Motor neuron (in vitro differentiated cells): Measurements from ENCODE around the gene TNFSF12. TPM values are rescaled to one million over a fixed set of nuclear protein-coding genes. Genes with fewer than 3 reads are reported as not detected.

Experiments used
- ATAC-seq, 8 experiments: fragments of 200-7000 bp; cut with Tn5 transposase; replicated peaks in 6 of 8; 2 replicates each; pipeline ENCODE4 v1.8.0; 2021; ENCODE audit warnings: mild to moderate bottlenecking in 8 of 8, moderate library complexity in 8 of 8
- H3K27ac ChIP-seq, 2 donors: fragments of 250-450 bp; sonication (Bioruptor Pico); 2 replicates each; pipeline ENCODE4 v1.9.0; 2021; ENCODE audit warnings: antibody characterized with exemption in 2 of 2, mild to moderate bottlenecking in 2 of 2, moderate library complexity in 1 of 2
- H3K4me1 ChIP-seq, 2 donors: fragments of 250-450 bp; sonication (Bioruptor Pico); replicated peaks in 1 of 2; 2 replicates each; pipeline ENCODE4 v1.6.1; 2021; ENCODE audit warnings: antibody characterized with exemption in 2 of 2, mild to moderate bottlenecking in 2 of 2, moderate library complexity in 1 of 2
- H3K4me3 ChIP-seq, 5 donors: fragments of 250-450 bp; sonication (Bioruptor Pico); 2 replicates each; pipeline ENCODE4 v1.9.0; 2021; ENCODE audit warnings: antibody characterized with exemption in 5 of 5, mild to moderate bottlenecking in 5 of 5, moderate library complexity in 4 of 5
- WGBS, 10 experiments: fragments of 450-650 bp; shearing (Covaris generic); methylation state at CpG; one replicate each; pipeline ENCODE4 v1.0.0; 2022; 5-methylcytosine and 5-hydroxymethylcytosine counted together
- in situ Hi-C, 9 experiments: fragments of 400-800 bp; cut with MboI; loops; one replicate each; pipeline ENCODE4 v1.15.0; 2021; ENCODE audit warnings: low sequenced_read_pairs in 9 of 9, low pct_unique_long_range_greater_than_20kb in 2 of 9; ENCODE audit not compliant: unreplicated experiment in 9 of 9
- total RNA-seq, 8 experiments: library from RNA; unstranded; fragments of 300-600 nt; gene quantifications; 2 replicates each; pipeline versions ENCODE4 v1.2.3 to v1.2.4, GENCODE V29; 2022

The TNFSF12 gene
- total RNA-seq, 8 experiments from 2014 or later = 0.22 to 2.9 (median 0.93) TPM; not detected in 1

- H3K4me3 ChIP-seq = no peak overlapping the region
- peaks cover 3 to 7% of the 10 kb centered on the region in 2 donors for H3K4me1 ChIP-seq
- no peak for ATAC-seq
- in situ Hi-C loops = loop anchor here in 1 of 9 experiments (25.0 kb wide), 1 partner anchor 515 kb away; the partner anchor contains the start of genes SLC16A11 and SLC16A13
- WGBS, 10 experiments = 57 to 95% (median 80%) methylated on average over 1 to 6 of the region's 6 CpGs; no CpG with 5 or more reads in 1 of the 10 experiments
- H3K27ac ChIP-seq = no peak overlapping the region
Observed at GRCh38 chr17:7552621-7553051, 3.8 kb downstream of the TNFSF12 start.

- Histone ChIP-seq H3K4me1 (peaks cover 6 to 11% of the 10 kb centered on the region in 2 donors), H3K27ac (no peak overlapping the region), H3K4me3 (no peak overlapping the region)
- in situ Hi-C loops = loop anchor here in 1 of 9 experiments (25.0 kb wide), 1 partner anchor 516 kb away; the partner anchor contains the start of genes SLC16A11 and SLC16A13
- WGBS, 10 experiments = 80% methylated on average over 1 of the region's 1 CpG; no CpG with 5 or more reads in 9 of the 10 experiments
- ATAC-seq = no peak
Observed at GRCh38 chr17:7553356-7553755, 4.5 kb downstream of the TNFSF12 start.

GRCh38 chr17:7555320-7555948 is 6.6 kb downstream of the TNFSF12 start:
- in situ Hi-C loops = loop anchor here in 1 of 9 experiments (25.0 kb wide), 1 partner anchor 518 kb away; the partner anchor contains the start of genes SLC16A11 and SLC16A13
- Histone ChIP-seq H3K4me1 (peaks cover 6 to 17% of the 10 kb centered on the region in 2 donors), H3K27ac (no peak overlapping the region), H3K4me3 (no peak overlapping the region)
- no peak for ATAC-seq
- WGBS, 10 experiments = 21 to 71% (median 43%) methylated on average over 2 to 4 of the region's 10 CpGs; no CpG with 5 or more reads in 4 of the 10 experiments

- WGBS, 10 experiments = 92 to 100% (median 100%) methylated on average over 1 to 6 of the region's 12 CpGs; no CpG with 5 or more reads in 6 of the 10 experiments
- H3K4me3 ChIP-seq = no peak overlapping the region
- in situ Hi-C loops = loop anchor here in 1 of 9 experiments (25.0 kb wide), 1 partner anchor 519 kb away; the partner anchor contains the start of genes SLC16A11 and SLC16A13
- peaks cover 10 to 21% of the 10 kb centered on the region in 2 donors for H3K4me1 ChIP-seq
- no peak overlapping the region for H3K27ac ChIP-seq
- ATAC-seq = no peak
Observed at GRCh38 chr17:7556627-7557026, 7.8 kb downstream of the TNFSF12 start.

GRCh38 chr17:7557147-7557764 is 8.4 kb downstream of the TNFSF12 start:
- WGBS, 10 experiments = 83 to 86% methylated on average over 1 of the region's 19 CpGs; no CpG with 5 or more reads in 8 of the 10 experiments
- in situ Hi-C loops = loop anchor here in 1 of 9 experiments (25.0 kb wide), 1 partner anchor 520 kb away; the partner anchor contains the start of genes SLC16A11 and SLC16A13
- no peak for ATAC-seq

GRCh38 chr17:7557775-7558543 is 9.1 kb downstream of the TNFSF12 start:
- Histone ChIP-seq H3K4me1 (peaks cover 15 to 27% of the 10 kb centered on the region in 2 donors), H3K27ac (no peak overlapping the region), H3K4me3 (no peak overlapping the region)
- WGBS, 10 experiments = 40 to 68% (median 53%) methylated on average over 1 to 6 of the region's 21 CpGs; no CpG with 5 or more reads in 7 of the 10 experiments
- peak in 5 of 8 experiments; percentile 3 to 11 (median 11) for ATAC-seq
- in situ Hi-C loops = loop anchor here in 1 of 9 experiments (25.0 kb wide), 1 partner anchor 521 kb away; the partner anchor contains the start of genes SLC16A11 and SLC16A13

More at GRCh38 chr17:7557147-7557764, 8.4 kb downstream of the TNFSF12 start:
- no peak overlapping the region for H3K4me3 ChIP-seq
- H3K4me1 ChIP-seq = peaks cover 10 to 21% of the 10 kb centered on the region in 2 donors
- H3K27ac ChIP-seq = no peak overlapping the region

- 61 to 100% (median 83%) methylated on average over 1 to 6 of the region's 16 CpGs; no CpG with 5 or more reads in 5 of the 10 experiments for WGBS, 10 experiments
- ATAC-seq = no peak
- Histone ChIP-seq H3K4me3 (no peak within 1 kb of the TSS), H3K4me1 (peaks cover 20 to 31% of the 10 kb centered on the region in 2 donors), H3K27ac (no peak within 1 kb of the TSS)
- in situ Hi-C loops = loop anchor here in 1 of 9 experiments (25.0 kb wide), 1 partner anchor 521 kb away; the partner anchor contains the start of genes SLC16A11 and SLC16A13
Observed at GRCh38 chr17:7558544-7559319, 9.9 kb downstream of the TNFSF12 start, which contains the start of gene TNFSF13. Gene TNFSF13 (plus strand): TSS chr17:7558750. CDS start chr17:7559040, 290 bp downstream.

- Histone ChIP-seq H3K27ac (no peak overlapping the region), H3K4me3 (no peak overlapping the region), H3K4me1 (peaks cover 21 to 31% of the 10 kb centered on the region in 2 donors)
- 0 to 100% (median 79%) methylated on average over 1 to 7 of the region's 18 CpGs; no CpG with 5 or more reads in 2 of the 10 experiments for WGBS, 10 experiments
- no peak for ATAC-seq
- in situ Hi-C loops = loop anchor here in 1 of 9 experiments (25.0 kb wide), 1 partner anchor 522 kb away; the partner anchor contains the start of genes SLC16A11 and SLC16A13
Observed at GRCh38 chr17:7559320-7560171, 10.7 kb downstream of the TNFSF12 start.

- H3K4me3 ChIP-seq = peak overlapping the region; percentile 49 to 100 (median 95)
- ATAC-seq = peak; percentile 7 to 59 (median 42)
- peaks cover 21 to 31% of the 10 kb centered on the region in 2 donors for H3K4me1 ChIP-seq
- peak overlapping the region; percentile 81 to 89 for H3K27ac ChIP-seq
- WGBS, 10 experiments = 2 to 100% (median 23%) methylated on average over 1 to 10 of the region's 22 CpGs; no CpG with 5 or more reads in 2 of the 10 experiments
- in situ Hi-C loops = loop anchor here in 1 of 9 experiments (25.0 kb wide), 1 partner anchor 523 kb away; the partner anchor contains the start of genes SLC16A11 and SLC16A13
Observed at GRCh38 chr17:7560172-7561027, 11.5 kb downstream of the TNFSF12 start.

GRCh38 chr17:7561028-7561575 is 12.2 kb downstream of the TNFSF12 start:
- H3K27ac ChIP-seq = peak overlapping the region; percentile 81 to 89
- peak; percentile 41 to 77 (median 71) for ATAC-seq
- in situ Hi-C loops = loop anchor here in 1 of 9 experiments (25.0 kb wide), 1 partner anchor 524 kb away; the partner anchor contains the start of genes SLC16A11 and SLC16A13
- H3K4me3 ChIP-seq = peak overlapping the region; percentile 49 to 100 (median 95)
- peaks cover 21 to 31% of the 10 kb centered on the region in 2 donors for H3K4me1 ChIP-seq
- WGBS, 10 experiments = 0 to 5% (median 2%) methylated on average over 4 to 12 of the region's 32 CpGs; no CpG with 5 or more reads in 5 of the 10 experiments
